DOHH2 (cell line): Measurements from ENCODE around the gene GIGYF2.

Experiments
- H3F3A ChIP-seq: fragments of 200-600 bp; sonication (generic), shearing (Covaris generic); 2 replicates; pipeline ENCODE4 v1.6.0; 2016; ENCODE audit warnings: antibody characterized with exemption, mild to moderate bottlenecking; ENCODE audit not compliant: control insufficient read depth, insufficient read depth
- H3K27ac ChIP-seq: fragments of 200-600 bp; sonication (generic); 2 replicates; pipeline ENCODE4 v1.5.1; 2014; ENCODE audit warnings: low read depth, mild to moderate bottlenecking, low read length, moderate library complexity
- H3K27me3 ChIP-seq: fragments of 200-600 bp; sonication (generic); 2 replicates; pipeline ENCODE4 v1.6.1; 2014; ENCODE audit warnings: mild to moderate bottlenecking, low read length, mixed read lengths; ENCODE audit not compliant: control insufficient read depth
- H3K36me3 ChIP-seq: fragments of 200-600 bp; sonication (generic); 2 replicates; pipeline ENCODE4 v1.6.1; 2014; ENCODE audit warnings: mild to moderate bottlenecking, low read length, moderate library complexity, mixed read lengths; ENCODE audit not compliant: control insufficient read depth
- H3K4me1 ChIP-seq: fragments of 200-600 bp; sonication (generic); 2 replicates; pipeline ENCODE4 v1.6.1; 2014; ENCODE audit warnings: mild to moderate bottlenecking, low read length, mixed read lengths; ENCODE audit not compliant: control insufficient read depth
- H3K4me2 ChIP-seq: fragments of 200-600 bp; sonication (generic); 2 replicates; pipeline ENCODE4 v1.6.0; 2014; ENCODE audit warnings: mild to moderate bottlenecking, low read length, moderate library complexity
- H3K4me3 ChIP-seq: fragments of 200-600 bp; sonication (generic); 2 replicates; pipeline ENCODE4 v1.5.1; 2014; ENCODE audit warnings: mild to moderate bottlenecking, low read length, mixed read lengths
- H3K79me2 ChIP-seq: fragments of 200-600 bp; sonication (generic); 2 replicates; pipeline ENCODE4 v1.6.1; 2014; ENCODE audit warnings: mild to moderate bottlenecking, low read length, mixed read lengths; ENCODE audit not compliant: control insufficient read depth
- H3K9me2 ChIP-seq: fragments of 200-600 bp; sonication (generic); replicated peaks from 2 replicates; pipeline ENCODE4 v1.6.1; 2014; ENCODE audit warnings: mild to moderate bottlenecking, low read length, mixed read lengths; ENCODE audit not compliant: control insufficient read depth
- H3K9me3 ChIP-seq: fragments of 200-600 bp; sonication (generic); 2 replicates; pipeline ENCODE4 v1.6.1; 2014; ENCODE audit warnings: antibody characterized with exemption, low read length, mixed read lengths; ENCODE audit not compliant: control insufficient read depth, insufficient read depth
- H4K20me1 ChIP-seq: fragments of 200-600 bp; sonication (generic); 2 replicates; pipeline ENCODE4 v1.6.0; 2014; ENCODE audit warnings: low read depth, mild to moderate bottlenecking, antibody characterized with exemption, low read length, moderate library complexity; ENCODE audit not compliant: control insufficient read depth, insufficient read depth
- CTCF ChIP-seq: fragments of 200-600 bp; sonication (generic); IDR thresholded peaks from one replicate; pipeline ENCODE4 v1.5.1; 2014; ENCODE audit warnings: antibody characterized with exemption, mild to moderate bottlenecking, low read depth, low read length; ENCODE audit not compliant: poor library complexity, severe bottlenecking
- EZH2phosphoT487 ChIP-seq: fragments of 200-600 bp; sonication (generic); IDR thresholded peaks from 2 replicates; pipeline ENCODE4 v1.6.1; 2017; ENCODE audit warnings: borderline replicate concordance, mild to moderate bottlenecking, antibody characterized with exemption, low read length, moderate library complexity, mixed read lengths

The GIGYF2 gene

GRCh38 chr2:232697807-232698110 is 628 bp downstream of the GIGYF2 start:
- peaks cover 4% of the 10 kb centered on the region; the same call in 1 of the 2 replicates for H3K27me3 ChIP-seq
- H3K79me2 ChIP-seq = peaks cover 56% of the 10 kb centered on the region
- peak overlapping the region; percentile 91 for H3K4me3 ChIP-seq
- no peak for TF ChIP-seq EZH2phosphoT487
- no peak for TF ChIP-seq CTCF
- peak overlapping the region; percentile 42; the same call in 1 of the 2 replicates for H3K27ac ChIP-seq
- H3K4me1 ChIP-seq = peaks cover 28% of the 10 kb centered on the region
- peaks cover 33% of the 10 kb centered on the region for H3K36me3 ChIP-seq
- peaks cover 10% of the 10 kb centered on the region; the same call in 1 of the 2 replicates for H4K20me1 ChIP-seq
- H3K9me2 ChIP-seq = no peaks in the 10 kb centered on the region
- no peaks in the 10 kb centered on the region for H3K9me3 ChIP-seq
- H3K4me2 ChIP-seq = peak overlapping the region; percentile 88
- H3F3A ChIP-seq = no peaks in the 10 kb centered on the region

DNA sequence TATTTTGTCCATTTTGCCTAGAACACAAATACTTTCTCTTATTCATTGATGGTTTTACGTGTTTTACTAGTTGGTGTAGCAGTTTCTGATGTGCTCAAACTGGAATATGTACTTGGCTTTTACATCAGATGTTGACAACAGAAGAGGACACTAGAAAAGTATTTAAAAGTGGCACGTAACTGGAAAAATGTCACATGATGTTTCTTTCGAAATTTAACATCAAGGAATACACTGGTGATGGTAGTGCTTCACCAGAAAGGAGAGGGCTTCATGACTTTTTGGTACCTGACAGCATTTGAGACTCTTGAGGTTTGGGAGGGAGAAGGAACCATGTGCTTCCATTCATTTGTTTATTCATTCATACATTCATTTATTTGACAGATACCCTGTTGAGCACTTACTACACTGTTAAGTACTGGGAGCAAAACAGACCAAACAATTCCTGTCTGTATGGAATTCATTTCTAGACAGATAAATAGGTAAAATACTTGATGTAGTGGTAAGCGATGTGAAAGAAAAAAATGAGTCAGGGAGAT is 1.5 kb downstream of the GIGYF2 start:
- peaks cover 11% of the 10 kb centered on the region; the same call in 1 of the 2 replicates for H4K20me1 ChIP-seq
- peaks cover 28% of the 10 kb centered on the region for H3K4me1 ChIP-seq
- peaks cover 36% of the 10 kb centered on the region for H3K36me3 ChIP-seq
- TF ChIP-seq CTCF (no peak), EZH2phosphoT487 (no peak)
- H3K4me2 ChIP-seq = peak overlapping the region; percentile 88
- H3K79me2 ChIP-seq = peaks cover 64% of the 10 kb centered on the region
- H3K27ac ChIP-seq = no peak overlapping the region
- no peaks in the 10 kb centered on the region for H3F3A ChIP-seq
- no peaks in the 10 kb centered on the region for H3K9me3 ChIP-seq
- peak overlapping the region; percentile 91 for H3K4me3 ChIP-seq
- H3K9me2 ChIP-seq = no peaks in the 10 kb centered on the region
- H3K27me3 ChIP-seq = no peaks in the 10 kb centered on the region; the same call in 1 of the 2 replicates

DNA sequence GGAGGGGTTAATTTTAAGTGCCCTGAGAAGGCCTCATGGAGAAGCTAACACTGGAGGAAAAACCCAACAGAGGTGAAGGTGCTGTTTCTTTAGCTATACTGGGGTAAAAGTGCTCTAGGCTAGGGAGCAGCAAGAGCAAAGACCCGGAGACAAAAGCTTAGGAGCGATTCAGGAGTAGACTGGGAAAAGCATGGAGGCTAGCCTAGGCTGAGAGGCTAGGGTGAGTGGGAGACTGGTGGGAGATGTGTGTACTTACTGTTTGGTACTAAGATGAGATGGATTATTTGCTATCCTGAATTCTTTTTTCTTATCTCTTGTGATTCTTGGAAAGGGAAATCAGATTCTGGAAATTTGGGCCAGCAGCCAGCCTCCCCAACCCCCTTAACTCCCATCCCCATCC is 2.0 kb downstream of the GIGYF2 start:
- Histone ChIP-seq H3K9me2 (no peaks in the 10 kb centered on the region), H3K9me3 (no peaks in the 10 kb centered on the region), H3K4me2 (peak overlapping the region; percentile 88), H3K4me3 (peak overlapping the region; percentile 91), H4K20me1 (peaks cover 11% of the 10 kb centered on the region; the same call in 1 of the 2 replicates), H3K4me1 (peaks cover 28% of the 10 kb centered on the region), H3K27me3 (no peaks in the 10 kb centered on the region), H3K27ac (no peak overlapping the region), H3K36me3 (peaks cover 41% of the 10 kb centered on the region), H3F3A (no peaks in the 10 kb centered on the region), H3K79me2 (peaks cover 69% of the 10 kb centered on the region)
- TF ChIP-seq CTCF (no peak), EZH2phosphoT487 (no peak)
